ENCODE data around the gene CBL. TPM values are rescaled to one million over a fixed set of nuclear protein-coding genes. Genes with fewer than 3 reads are reported as not detected.
A peak's percentile ranks its signal among the peaks of the same experiment; 100 is the strongest.

Gene CBL
- total and polyA plus RNA-seq, 2 experiments from 2014 or later: 31.6 to 67.6 TPM

DNA sequence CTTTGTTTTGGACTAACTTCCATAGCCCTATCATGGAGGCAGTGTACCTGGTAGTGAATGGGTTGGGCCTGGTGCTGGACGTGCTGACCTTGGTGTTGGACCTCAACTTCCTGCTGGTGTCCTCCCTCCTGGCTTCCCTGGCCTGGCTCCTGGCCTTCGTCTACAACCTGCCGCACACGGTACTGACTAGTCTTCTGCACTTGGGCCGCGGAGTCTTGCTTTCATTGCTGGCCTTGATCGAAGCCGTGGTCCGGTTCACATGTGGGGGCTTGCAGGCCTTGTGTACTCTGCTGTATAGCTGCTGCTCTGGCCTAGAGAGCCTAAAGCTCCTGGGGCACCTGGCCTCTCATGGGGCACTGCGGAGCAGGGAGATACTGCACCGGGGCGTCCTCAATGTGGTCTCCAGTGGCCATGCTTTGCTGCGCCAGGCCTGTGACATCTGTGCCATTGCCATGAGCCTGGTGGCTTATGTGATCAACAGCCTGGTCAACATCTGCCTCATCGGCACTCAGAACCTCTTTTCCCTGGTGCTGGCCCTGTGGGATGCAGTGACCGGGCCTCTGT is 129.0 kb downstream of the CBL start (continued):
- TF ChIP-seq, protein P1, sequence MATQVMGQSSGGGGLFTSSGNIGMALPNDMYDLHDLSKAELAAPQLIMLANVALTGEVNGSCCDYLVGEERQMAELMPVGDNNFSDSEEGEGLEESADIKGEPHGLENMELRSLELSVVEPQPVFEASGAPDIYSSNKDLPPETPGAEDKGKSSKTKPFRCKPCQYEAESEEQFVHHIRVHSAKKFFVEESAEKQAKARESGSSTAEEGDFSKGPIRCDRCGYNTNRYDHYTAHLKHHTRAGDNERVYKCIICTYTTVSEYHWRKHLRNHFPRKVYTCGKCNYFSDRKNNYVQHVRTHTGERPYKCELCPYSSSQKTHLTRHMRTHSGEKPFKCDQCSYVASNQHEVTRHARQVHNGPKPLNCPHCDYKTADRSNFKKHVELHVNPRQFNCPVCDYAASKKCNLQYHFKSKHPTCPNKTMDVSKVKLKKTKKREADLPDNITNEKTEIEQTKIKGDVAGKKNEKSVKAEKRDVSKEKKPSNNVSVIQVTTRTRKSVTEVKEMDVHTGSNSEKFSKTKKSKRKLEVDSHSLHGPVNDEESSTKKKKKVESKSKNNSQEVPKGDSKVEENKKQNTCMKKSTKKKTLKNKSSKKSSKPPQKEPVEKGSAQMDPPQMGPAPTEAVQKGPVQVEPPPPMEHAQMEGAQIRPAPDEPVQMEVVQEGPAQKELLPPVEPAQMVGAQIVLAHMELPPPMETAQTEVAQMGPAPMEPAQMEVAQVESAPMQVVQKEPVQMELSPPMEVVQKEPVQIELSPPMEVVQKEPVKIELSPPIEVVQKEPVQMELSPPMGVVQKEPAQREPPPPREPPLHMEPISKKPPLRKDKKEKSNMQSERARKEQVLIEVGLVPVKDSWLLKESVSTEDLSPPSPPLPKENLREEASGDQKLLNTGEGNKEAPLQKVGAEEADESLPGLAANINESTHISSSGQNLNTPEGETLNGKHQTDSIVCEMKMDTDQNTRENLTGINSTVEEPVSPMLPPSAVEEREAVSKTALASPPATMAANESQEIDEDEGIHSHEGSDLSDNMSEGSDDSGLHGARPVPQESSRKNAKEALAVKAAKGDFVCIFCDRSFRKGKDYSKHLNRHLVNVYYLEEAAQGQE (IDR thresholded peaks at IDR 0.05; ENCODE audit: unreplicated experiment): no peak
- no peak for TF ChIP-seq CREB1 (CRISPR knock-in tag; IDR thresholded peaks at IDR 0.05; ENCODE audit: low read depth)
- TF ChIP-seq, protein P2, sequence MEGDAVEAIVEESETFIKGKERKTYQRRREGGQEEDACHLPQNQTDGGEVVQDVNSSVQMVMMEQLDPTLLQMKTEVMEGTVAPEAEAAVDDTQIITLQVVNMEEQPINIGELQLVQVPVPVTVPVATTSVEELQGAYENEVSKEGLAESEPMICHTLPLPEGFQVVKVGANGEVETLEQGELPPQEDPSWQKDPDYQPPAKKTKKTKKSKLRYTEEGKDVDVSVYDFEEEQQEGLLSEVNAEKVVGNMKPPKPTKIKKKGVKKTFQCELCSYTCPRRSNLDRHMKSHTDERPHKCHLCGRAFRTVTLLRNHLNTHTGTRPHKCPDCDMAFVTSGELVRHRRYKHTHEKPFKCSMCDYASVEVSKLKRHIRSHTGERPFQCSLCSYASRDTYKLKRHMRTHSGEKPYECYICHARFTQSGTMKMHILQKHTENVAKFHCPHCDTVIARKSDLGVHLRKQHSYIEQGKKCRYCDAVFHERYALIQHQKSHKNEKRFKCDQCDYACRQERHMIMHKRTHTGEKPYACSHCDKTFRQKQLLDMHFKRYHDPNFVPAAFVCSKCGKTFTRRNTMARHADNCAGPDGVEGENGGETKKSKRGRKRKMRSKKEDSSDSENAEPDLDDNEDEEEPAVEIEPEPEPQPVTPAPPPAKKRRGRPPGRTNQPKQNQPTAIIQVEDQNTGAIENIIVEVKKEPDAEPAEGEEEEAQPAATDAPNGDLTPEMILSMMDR (conservative IDR thresholded peaks at IDR 0.05; ENCODE audit: low read depth in 2 of 2): no peak
- no peak for TF ChIP-seq ZNF114 (CRISPR knock-in tag; IDR thresholded peaks at IDR 0.05)

DNA sequence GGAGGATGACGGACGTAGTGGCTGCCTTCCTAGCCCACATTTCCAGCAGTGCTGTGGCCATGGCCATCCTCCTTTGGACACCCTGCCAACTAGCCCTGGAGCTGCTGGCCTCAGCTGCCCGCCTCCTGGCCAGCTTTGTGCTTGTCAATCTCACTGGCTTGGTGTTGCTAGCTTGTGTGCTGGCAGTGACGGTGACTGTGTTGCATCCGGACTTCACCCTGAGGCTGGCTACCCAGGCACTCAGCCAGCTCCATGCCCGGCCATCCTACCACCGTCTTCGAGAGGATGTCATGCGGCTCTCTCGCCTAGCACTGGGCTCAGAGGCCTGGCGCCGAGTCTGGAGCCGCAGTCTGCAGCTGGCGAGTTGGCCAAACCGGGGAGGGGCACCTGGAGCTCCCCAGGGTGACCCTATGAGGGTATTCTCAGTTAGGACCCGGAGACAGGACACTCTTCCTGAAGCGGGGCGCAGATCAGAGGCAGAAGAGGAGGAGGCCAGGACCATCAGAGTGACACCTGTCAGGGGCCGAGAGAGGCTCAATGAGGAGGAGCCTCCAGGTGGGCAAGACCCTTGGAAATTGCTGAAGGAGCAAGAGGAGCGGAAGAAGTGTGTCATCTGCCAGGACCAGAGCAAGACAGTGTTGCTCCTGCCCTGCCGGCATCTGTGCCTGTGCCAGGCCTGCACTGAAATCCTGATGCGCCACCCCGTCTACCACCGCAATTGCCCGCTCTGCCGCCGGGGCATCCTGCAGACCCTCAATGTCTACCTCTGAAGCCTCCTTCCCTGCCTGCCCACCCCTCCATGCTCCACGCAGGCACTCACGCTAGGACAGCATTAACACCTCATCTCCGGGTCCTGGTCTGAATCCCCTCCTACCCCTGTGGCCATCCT is 129.8 kb downstream of the CBL start:
- DNase-seq (ENCODE audit: low spot score) (no peak), ATAC-seq (no peak)
- Mint-ChIP-seq H3K9me3 (no peaks in the 10 kb centered on the region; the same call in 2 of the 3 replicates), H3K27ac (no peak overlapping the region), H3K36me3 (ENCODE audit: low read depth) (peaks cover 16% of the 10 kb centered on the region; the same call in 2 of the 3 replicates), H3K4me3 (peak overlapping the region; percentile 100), H3K4me1 (peaks cover 53% of the 10 kb centered on the region), H3K27me3 (ENCODE audit: insufficient read depth, low read depth, poor library complexity) (peaks cover 37% of the 10 kb centered on the region)
- peaks cover 22% of the 10 kb centered on the region for H3K79me2 ChIP-seq (replicated peaks; ENCODE audit: insufficient read depth)
- peaks cover 24% of the 10 kb centered on the region for H3K27me3 ChIP-seq (ENCODE audit: insufficient read depth)
- H3K36me3 ChIP-seq (ENCODE audit: insufficient read depth): no peaks in the 10 kb centered on the region; the same call in 1 of the 2 replicates
- H2AFZ ChIP-seq: no peak overlapping the region
- H3K4me2 ChIP-seq: peak overlapping the region; percentile 99
- H3K4me1 ChIP-seq (ENCODE audit: insufficient read depth): peaks cover 40% of the 10 kb centered on the region
- H3K27ac ChIP-seq (ENCODE audit: low read depth): no peak overlapping the region
- H4K20me1 ChIP-seq (replicated peaks; ENCODE audit: insufficient read depth): no peaks in the 10 kb centered on the region
- peak overlapping the region; percentile 97 for H3K4me3 ChIP-seq
- H3F3A ChIP-seq (replicated peaks; ENCODE audit: low read depth): peaks cover 25% of the 10 kb centered on the region
- H3K9me2 ChIP-seq (ENCODE audit: insufficient read depth): no peaks in the 10 kb centered on the region
- TF ChIP-seq EZH2phosphoT487 (IDR thresholded peaks at IDR 0.05; ENCODE audit: unreplicated experiment) (no peak), STAT1 (IDR thresholded peaks at IDR 0.05; ENCODE audit: unreplicated experiment) (no peak), NANOG (IDR thresholded peaks at IDR 0.05; ENCODE audit: borderline replicate concordance) (no peak), EZH2 (IDR thresholded peaks at IDR 0.05; ENCODE audit: low read depth, unreplicated experiment) (no peak), JUNB (IDR thresholded peaks at IDR 0.05; ENCODE audit: unreplicated experiment) (no peak), ZNF331 (CRISPR knock-in tag; IDR thresholded peaks at IDR 0.05; ENCODE audit: low read depth) (no peak), CREB1 (CRISPR knock-in tag; IDR thresholded peaks at IDR 0.05; ENCODE audit: low read depth) (no peak), ZNF114 (CRISPR knock-in tag; IDR thresholded peaks at IDR 0.05) (no peak)
- TF ChIP-seq, protein P3, sequence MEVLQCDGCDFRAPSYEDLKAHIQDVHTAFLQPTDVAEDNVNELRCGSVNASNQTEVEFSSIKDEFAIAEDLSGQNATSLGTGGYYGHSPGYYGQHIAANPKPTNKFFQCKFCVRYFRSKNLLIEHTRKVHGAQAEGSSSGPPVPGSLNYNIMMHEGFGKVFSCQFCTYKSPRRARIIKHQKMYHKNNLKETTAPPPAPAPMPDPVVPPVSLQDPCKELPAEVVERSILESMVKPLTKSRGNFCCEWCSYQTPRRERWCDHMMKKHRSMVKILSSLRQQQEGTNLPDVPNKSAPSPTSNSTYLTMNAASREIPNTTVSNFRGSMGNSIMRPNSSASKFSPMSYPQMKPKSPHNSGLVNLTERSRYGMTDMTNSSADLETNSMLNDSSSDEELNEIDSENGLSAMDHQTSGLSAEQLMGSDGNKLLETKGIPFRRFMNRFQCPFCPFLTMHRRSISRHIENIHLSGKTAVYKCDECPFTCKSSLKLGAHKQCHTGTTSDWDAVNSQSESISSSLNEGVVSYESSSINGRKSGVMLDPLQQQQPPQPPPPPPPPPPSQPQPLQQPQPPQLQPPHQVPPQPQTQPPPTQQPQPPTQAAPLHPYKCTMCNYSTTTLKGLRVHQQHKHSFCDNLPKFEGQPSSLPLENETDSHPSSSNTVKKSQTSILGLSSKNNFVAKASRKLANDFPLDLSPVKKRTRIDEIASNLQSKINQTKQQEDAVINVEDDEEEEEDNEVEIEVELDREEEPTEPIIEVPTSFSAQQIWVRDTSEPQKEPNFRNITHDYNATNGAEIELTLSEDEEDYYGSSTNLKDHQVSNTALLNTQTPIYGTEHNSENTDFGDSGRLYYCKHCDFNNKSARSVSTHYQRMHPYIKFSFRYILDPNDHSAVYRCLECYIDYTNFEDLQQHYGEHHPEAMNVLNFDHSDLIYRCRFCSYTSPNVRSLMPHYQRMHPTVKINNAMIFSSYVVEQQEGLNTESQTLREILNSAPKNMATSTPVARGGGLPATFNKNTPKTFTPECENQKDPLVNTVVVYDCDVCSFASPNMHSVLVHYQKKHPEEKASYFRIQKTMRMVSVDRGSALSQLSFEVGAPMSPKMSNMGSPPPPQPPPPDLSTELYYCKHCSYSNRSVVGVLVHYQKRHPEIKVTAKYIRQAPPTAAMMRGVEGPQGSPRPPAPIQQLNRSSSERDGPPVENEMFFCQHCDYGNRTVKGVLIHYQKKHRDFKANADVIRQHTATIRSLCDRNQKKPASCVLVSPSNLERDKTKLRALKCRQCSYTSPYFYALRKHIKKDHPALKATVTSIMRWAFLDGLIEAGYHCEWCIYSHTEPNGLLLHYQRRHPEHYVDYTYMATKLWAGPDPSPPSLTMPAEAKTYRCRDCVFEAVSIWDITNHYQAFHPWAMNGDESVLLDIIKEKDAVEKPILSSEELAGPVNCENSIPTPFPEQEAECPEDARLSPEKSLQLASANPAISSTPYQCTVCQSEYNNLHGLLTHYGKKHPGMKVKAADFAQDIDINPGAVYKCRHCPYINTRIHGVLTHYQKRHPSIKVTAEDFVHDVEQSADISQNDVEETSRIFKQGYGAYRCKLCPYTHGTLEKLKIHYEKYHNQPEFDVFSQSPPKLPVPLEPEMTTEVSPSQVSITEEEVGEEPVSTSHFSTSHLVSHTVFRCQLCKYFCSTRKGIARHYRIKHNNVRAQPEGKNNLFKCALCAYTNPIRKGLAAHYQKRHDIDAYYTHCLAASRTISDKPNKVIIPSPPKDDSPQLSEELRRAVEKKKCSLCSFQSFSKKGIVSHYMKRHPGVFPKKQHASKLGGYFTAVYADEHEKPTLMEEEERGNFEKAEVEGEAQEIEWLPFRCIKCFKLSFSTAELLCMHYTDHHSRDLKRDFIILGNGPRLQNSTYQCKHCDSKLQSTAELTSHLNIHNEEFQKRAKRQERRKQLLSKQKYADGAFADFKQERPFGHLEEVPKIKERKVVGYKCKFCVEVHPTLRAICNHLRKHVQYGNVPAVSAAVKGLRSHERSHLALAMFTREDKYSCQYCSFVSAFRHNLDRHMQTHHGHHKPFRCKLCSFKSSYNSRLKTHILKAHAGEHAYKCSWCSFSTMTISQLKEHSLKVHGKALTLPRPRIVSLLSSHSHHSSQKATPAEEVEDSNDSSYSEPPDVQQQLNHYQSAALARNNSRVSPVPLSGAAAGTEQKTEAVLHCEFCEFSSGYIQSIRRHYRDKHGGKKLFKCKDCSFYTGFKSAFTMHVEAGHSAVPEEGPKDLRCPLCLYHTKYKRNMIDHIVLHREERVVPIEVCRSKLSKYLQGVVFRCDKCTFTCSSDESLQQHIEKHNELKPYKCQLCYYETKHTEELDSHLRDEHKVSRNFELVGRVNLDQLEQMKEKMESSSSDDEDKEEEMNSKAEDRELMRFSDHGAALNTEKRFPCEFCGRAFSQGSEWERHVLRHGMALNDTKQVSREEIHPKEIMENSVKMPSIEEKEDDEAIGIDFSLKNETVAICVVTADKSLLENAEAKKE (CRISPR knock-in tag; IDR thresholded peaks at IDR 0.05): no peak

Measured in GM23338 (cell line).